ENCODE data around the gene PTPN6. TPM values are rescaled to one million over a fixed set of nuclear protein-coding genes. Genes with fewer than 3 reads are reported as not detected.
A peak's percentile ranks its signal among the peaks of the same experiment; 100 is the strongest.

Gene PTPN6
- total RNA-seq, 3 donors from 2014 or later, result 37.4 to 61.7 (median 51.7) TPM

DNA sequence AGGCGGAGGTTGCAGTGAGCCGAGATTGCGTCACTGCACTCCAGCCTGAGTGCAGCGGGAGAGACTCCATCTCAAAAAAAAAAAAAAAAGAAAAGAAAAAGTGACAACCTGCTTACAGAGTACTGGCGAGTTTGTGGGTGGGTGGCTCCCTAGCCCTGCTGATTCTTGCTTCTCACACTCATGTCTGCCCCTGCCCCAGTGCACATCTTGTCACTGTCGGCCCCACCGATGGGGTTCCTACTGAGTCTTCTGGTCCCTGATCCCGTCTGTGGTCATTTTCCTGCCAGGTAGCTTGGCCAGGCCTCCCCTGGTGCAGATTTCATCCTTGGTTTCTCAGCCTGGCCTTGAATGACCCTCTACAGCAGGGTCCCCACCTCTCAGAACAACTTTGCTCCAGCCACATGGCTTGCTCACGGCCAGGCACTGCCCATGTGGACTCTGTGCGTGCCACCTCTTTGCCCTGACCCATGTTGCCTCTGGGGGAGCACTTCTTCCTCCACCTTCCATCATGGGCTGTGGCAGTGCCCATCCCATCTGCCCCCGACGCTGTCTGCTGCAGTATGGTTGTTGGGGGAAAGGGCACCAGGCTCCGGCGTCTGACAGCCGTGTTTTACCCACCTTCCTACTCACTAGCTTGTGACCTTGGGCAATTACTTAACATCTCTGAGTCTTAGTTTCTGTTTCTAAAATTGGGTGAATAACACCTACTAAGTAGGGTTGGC lies 2.1 kb upstream of the PTPN6 start:
- H3K4me1 ChIP-seq (ENCODE audit: low read depth), result peaks cover 30% of the 10 kb centered on the region
- intact Hi-C loops (cut with DNase I, micrococcal nuclease), result no loop called here
- no peaks in the 10 kb centered on the region for H3K9me3 ChIP-seq
- ATAC-seq (no peak), DNase-seq (peak in 2 of 3 donors; percentile 32 to 57)
- H3K36me3 ChIP-seq (ENCODE audit: low read depth), result no peaks in the 10 kb centered on the region
- H3K4me3 ChIP-seq, result no peak overlapping the region
- no peak for TF ChIP-seq CTCF (IDR thresholded peaks at IDR 0.05)

GRCh38 chr12:6950401-6950801 lies 755 bp upstream of the PTPN6 start:
- no peaks in the 10 kb centered on the region for H3K36me3 ChIP-seq (ENCODE audit: low read depth)
- peaks cover 27% of the 10 kb centered on the region for H3K4me1 ChIP-seq (ENCODE audit: low read depth)
- peak in 2 of 3 donors; percentile 15 to 42 for DNase-seq
- H3K4me3 ChIP-seq, result no peak overlapping the region
- no peak for TF ChIP-seq CTCF (IDR thresholded peaks at IDR 0.05)
- ATAC-seq, result no peak
- intact Hi-C loops (cut with DNase I, micrococcal nuclease), result no loop called here
- no peaks in the 10 kb centered on the region for H3K9me3 ChIP-seq

DNA sequence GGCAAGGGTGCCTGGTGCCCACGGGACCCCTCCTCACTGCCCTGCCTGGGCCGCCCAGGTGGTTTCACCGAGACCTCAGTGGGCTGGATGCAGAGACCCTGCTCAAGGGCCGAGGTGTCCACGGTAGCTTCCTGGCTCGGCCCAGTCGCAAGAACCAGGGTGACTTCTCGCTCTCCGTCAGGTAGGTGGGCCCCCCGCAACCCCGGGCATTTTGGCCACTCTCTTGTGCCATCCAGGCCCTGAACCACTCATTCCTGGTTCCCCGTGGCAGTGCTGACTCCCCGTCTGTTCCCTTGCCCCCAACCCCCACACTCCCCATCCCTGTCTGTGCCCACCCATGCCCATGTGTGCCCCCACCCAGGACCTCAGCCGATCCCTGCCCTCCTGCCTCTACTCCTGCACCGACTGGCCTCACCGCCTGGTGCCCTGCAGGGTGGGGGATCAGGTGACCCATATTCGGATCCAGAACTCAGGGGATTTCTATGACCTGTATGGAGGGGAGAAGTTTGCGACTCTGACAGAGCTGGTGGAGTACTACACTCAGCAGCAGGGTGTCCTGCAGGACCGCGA lies 480 bp downstream of the PTPN6 start:
- peak in 2 of 3 donors; percentile 31 to 58 for DNase-seq
- H3K36me3 ChIP-seq (ENCODE audit: low read depth), result no peaks in the 10 kb centered on the region
- no peak for ATAC-seq
- H3K4me3 ChIP-seq, result no peak overlapping the region
- intact Hi-C loops (cut with DNase I, micrococcal nuclease), result no loop called here
- no peak for TF ChIP-seq CTCF (IDR thresholded peaks at IDR 0.05)
- H3K9me3 ChIP-seq, result no peaks in the 10 kb centered on the region
- peaks cover 16% of the 10 kb centered on the region for H3K4me1 ChIP-seq (ENCODE audit: low read depth)

DNA sequence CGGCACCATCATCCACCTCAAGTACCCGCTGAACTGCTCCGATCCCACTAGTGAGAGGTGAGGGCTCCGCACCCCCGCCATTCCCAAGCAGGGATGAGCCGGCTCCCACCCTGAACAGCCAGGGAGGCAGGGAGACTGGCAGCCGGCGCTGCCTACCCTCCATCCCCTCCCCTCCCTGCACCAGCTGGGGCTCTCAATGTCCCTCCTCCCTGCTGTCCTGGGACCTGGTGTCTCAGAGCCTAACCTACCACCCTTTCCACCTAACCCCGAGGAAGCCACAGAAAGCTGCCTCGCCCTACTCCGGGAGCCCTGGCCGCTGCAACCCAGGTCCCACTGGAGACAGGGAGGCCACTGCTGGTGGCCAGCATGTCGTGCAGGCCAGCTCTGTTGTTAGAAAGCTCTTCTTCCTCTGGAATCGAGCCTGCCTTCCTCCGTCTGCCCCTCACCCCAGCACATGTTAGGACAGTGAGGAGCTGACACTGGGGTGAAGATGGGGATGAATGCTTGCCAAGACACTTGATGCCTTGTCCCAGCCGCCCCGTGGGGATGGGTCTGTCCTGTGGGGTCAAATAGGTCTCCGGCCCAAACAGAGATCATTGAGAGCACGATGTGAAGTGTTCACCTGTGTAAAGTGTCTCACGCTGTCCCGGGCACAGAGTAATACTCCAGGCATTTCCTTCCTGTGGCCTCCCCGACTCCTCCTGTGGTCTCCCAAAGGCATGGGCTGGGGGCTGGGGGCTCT lies 1.1 kb downstream of the PTPN6 start:
- intact Hi-C loops (cut with DNase I, micrococcal nuclease), result no loop called here
- peaks cover 16% of the 10 kb centered on the region for H3K4me1 ChIP-seq (ENCODE audit: low read depth)
- H3K36me3 ChIP-seq (ENCODE audit: low read depth), result no peaks in the 10 kb centered on the region
- H3K4me3 ChIP-seq, result no peak overlapping the region
- ATAC-seq (no peak), DNase-seq (peak in 2 of 3 donors; percentile 36 to 58)
- no peak for TF ChIP-seq CTCF (IDR thresholded peaks at IDR 0.05)
- no peaks in the 10 kb centered on the region for H3K9me3 ChIP-seq

GRCh38 chr12:6952863-6953441 lies 1.8 kb downstream of the PTPN6 start:
- no peak for TF ChIP-seq CTCF (IDR thresholded peaks at IDR 0.05)
- no peaks in the 10 kb centered on the region for H3K9me3 ChIP-seq
- no peaks in the 10 kb centered on the region for H3K36me3 ChIP-seq (ENCODE audit: low read depth)
- ATAC-seq, result no peak
- H3K4me1 ChIP-seq (ENCODE audit: low read depth), result peaks cover 16% of the 10 kb centered on the region
- DNase-seq, result peak in 1 of 3 donors; percentile 49
- H3K4me3 ChIP-seq, result no peak overlapping the region
- intact Hi-C loops (cut with DNase I, micrococcal nuclease), result no loop called here

Data from mucosa of descending colon (tissue), 3 donors.